GM19035 (cell line): ENCODE data around the gene IQSEC1.
A peak's percentile ranks its signal among the peaks of the same experiment; 100 is the strongest.

Source experiments
- ATAC-seq: cut with Tn5 transposase; IDR thresholded peaks from one replicate; pipeline ENCODE4 v1.9.1; 2021; ENCODE audit not compliant: unreplicated experiment

The IQSEC1 gene

GRCh38 chr3:12988728-12989454 lies 84.3 kb downstream of the IQSEC1 start:
- ATAC-seq = no peak

GRCh38 chr3:12987602-12988001 lies 85.6 kb downstream of the IQSEC1 start:
- no peak for ATAC-seq

GRCh38 chr3:12986986-12987385 lies 86.2 kb downstream of the IQSEC1 start:
- no peak for ATAC-seq

GRCh38 chr3:12986521-12986920 lies 86.7 kb downstream of the IQSEC1 start:
- no peak for ATAC-seq

GRCh38 chr3:12986031-12986430 lies 87.2 kb downstream of the IQSEC1 start:
- no peak for ATAC-seq

GRCh38 chr3:12985148-12985547 lies 88.1 kb downstream of the IQSEC1 start:
- no peak for ATAC-seq

GRCh38 chr3:12984023-12984823 lies 89.0 kb downstream of the IQSEC1 start:
- ATAC-seq = peak; percentile 47

GRCh38 chr3:12983319-12983718 lies 89.9 kb downstream of the IQSEC1 start:
- no peak for ATAC-seq

GRCh38 chr3:12982619-12983101 lies 90.6 kb downstream of the IQSEC1 start:
- ATAC-seq = peak; percentile 51

GRCh38 chr3:12981306-12982275 lies 91.6 kb downstream of the IQSEC1 start:
- ATAC-seq = no peak

GRCh38 chr3:12980596-12981290 lies 92.5 kb downstream of the IQSEC1 start:
- no peak for ATAC-seq

- no peak for ATAC-seq
Measured at GRCh38 chr3:12979947-12980487, 93.2 kb downstream of the IQSEC1 start.

GRCh38 chr3:12979151-12979946 lies 93.9 kb downstream of the IQSEC1 start:
- no peak for ATAC-seq

- ATAC-seq = no peak
Measured at GRCh38 chr3:12978682-12979081, 94.5 kb downstream of the IQSEC1 start.

GRCh38 chr3:12977117-12977808 lies 96.0 kb downstream of the IQSEC1 start:
- ATAC-seq = no peak

GRCh38 chr3:12975748-12976522 lies 97.3 kb downstream of the IQSEC1 start:
- no peak for ATAC-seq

- ATAC-seq = no peak
Measured at GRCh38 chr3:12974819-12975218, 98.4 kb downstream of the IQSEC1 start.

- ATAC-seq = no peak
Measured at GRCh38 chr3:12974334-12974733, 98.9 kb downstream of the IQSEC1 start.
